Body of pancreas (tissue), 4 donors: ENCODE measurements around the gene DTNBP1. TPM values are rescaled to one million over a fixed set of nuclear protein-coding genes. Genes with fewer than 3 reads are reported as not detected.

Experiments used
- ATAC-seq: fragments of 150-250 bp; one replicate; pipeline ENCODE4 v1.9.1; 2016
- DNase-seq, 4 donors: peaks; one replicate each; pipeline ENCODE4 v3.0.0-alpha.2; 2019
- H3K27ac ChIP-seq, 4 donors: fragments of 200-600 bp; sonication (generic); 1 replicate in 3 of 4; 2 replicates in 1 of 4; pipeline versions ENCODE4 v1.5.1 to v1.6.1; 2016 to 2019; ENCODE audit warnings: mild to moderate bottlenecking in 1 of 4, mixed read lengths in 1 of 4, moderate library complexity in 1 of 4
- H3K27me3 ChIP-seq, 2 donors: fragments of 200-600 bp; sonication (generic); one replicate each; pipeline ENCODE4 v1.6.0; 2016; ENCODE audit warnings: mild to moderate bottlenecking in 1 of 2
- H3K36me3 ChIP-seq, 2 donors: fragments of 200-600 bp; sonication (generic); replicated peaks in 1 of 2; 2 replicates each; pipeline ENCODE4 v1.5.1; 2016; ENCODE audit warnings: low read depth in 2 of 2; ENCODE audit not compliant: insufficient read depth in 1 of 2
- H3K4me1 ChIP-seq: fragments of 200-600 bp; sonication (generic); one replicate; pipeline ENCODE4 v1.6.0; 2016
- H3K4me3 ChIP-seq, 2 donors: fragments of 200-600 bp; sonication (generic); 1 replicate in 1 of 2; 2 replicates in 1 of 2; pipeline ENCODE4 v1.5.1; 2016 to 2019
- H3K9me3 ChIP-seq, 3 donors: fragments of 200-600 bp; sonication (generic); 1 replicate in 2 of 3; 2 replicates in 1 of 3; pipeline ENCODE4 v1.5.1; 2016
- CTCF ChIP-seq, 7 experiments: fragments of 450-650 bp in 4 of 7; fragments of 200-600 bp in 3 of 7; sonication (generic) in 3 of 7; IDR thresholded peaks; one replicate each; pipeline ENCODE4 v1.5.1; 2016 to 2019; ENCODE audit warnings: antibody characterized with exemption in 7 of 7
- POLR2A ChIP-seq, 3 donors: fragments of 450-650 bp; IDR thresholded peaks; one replicate each; pipeline ENCODE4 v1.6.1; 2016; ENCODE audit warnings: antibody characterized with exemption in 3 of 3, mild to moderate bottlenecking in 2 of 3
- WGBS, 2 donors: methylation state at CpG; one replicate each; pipeline ENCODE4 v1.1.5; 2017; 5-methylcytosine and 5-hydroxymethylcytosine counted together
- intact Hi-C: fragments of 100-400 bp; cut with DNase I; formaldehyde crosslinking; loops from one replicate; pipeline ENCODE4 v1.15.1; 2023
- total RNA-seq, 2 donors: library from RNA; depleted of rRNA; stranded (reverse); fragments of >200 nt; gene quantifications; one replicate each; pipeline ENCODE4 v1.1.0, GENCODE V29; 2016

DTNBP1 gene
- total RNA-seq, 2 donors from 2014 or later, result 3.3 to 5.2 TPM

DNA sequence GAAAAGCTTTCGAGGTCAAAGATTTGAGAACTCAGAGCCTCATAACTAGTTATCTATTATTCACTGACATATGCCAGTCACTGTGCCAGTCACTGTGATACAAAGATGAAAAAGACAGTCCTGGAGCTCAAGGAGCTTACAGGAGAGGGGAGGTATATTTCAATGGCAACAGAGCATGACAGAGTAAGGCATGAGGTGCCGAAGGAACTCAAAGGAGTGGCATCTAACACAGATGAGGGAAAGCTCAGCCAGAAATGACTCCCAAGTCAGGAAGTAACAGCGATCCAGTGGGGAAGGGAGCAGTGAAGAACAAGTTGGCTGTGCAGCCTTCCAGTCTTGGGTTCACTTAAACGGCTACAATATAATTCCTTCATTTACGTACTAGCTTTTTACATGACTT, 46.6 kb downstream of the DTNBP1 start:
- 88 to 90% methylated on average over 5 of the region's 5 CpGs for WGBS, 2 donors
- no peaks in the 10 kb centered on the region for H3K9me3 ChIP-seq
- DNase-seq, result no peak
- H3K27ac ChIP-seq, result no peak overlapping the region
- no peak overlapping the region for H3K4me3 ChIP-seq
- no peak for ATAC-seq
- no peaks in the 10 kb centered on the region for H3K27me3 ChIP-seq
- TF ChIP-seq CTCF (IDR thresholded peaks at IDR 0.05), result no peak
- no peak for TF ChIP-seq POLR2A (IDR thresholded peaks at IDR 0.05)
- H3K4me1 ChIP-seq, result peaks cover 4% of the 10 kb centered on the region
- H3K36me3 ChIP-seq, result no peaks in the 10 kb centered on the region
- intact Hi-C loops, result no loop called here

DNA sequence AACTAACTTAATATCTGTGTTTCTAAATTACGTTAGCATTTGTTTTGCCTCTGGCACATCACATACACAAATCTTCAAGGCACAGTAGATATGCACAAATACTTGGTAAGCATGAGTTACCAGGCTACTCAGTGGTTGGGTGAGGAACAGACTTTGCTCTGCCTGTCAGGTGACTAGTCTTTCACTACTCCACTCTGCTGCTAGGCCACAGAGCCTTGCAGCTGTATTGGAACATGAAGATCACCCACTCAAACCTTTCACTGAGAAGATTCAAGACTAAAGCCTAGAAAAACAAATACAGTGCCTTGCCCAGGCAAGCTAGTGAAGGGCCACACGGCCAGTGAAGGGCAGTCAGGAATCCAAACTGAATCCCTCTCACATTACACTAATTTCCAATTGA, 47.0 kb downstream of the DTNBP1 start:
- DNase-seq (peak in 1 of 4 donors; percentile 13), ATAC-seq (no peak)
- no peaks in the 10 kb centered on the region for H3K4me1 ChIP-seq
- TF ChIP-seq POLR2A (IDR thresholded peaks at IDR 0.05) (no peak), CTCF (IDR thresholded peaks at IDR 0.05) (no peak)
- 64 to 76% methylated on average over 2 of the region's 2 CpGs for WGBS, 2 donors
- H3K9me3 ChIP-seq, result no peaks in the 10 kb centered on the region
- no peak overlapping the region for H3K27ac ChIP-seq
- H3K36me3 ChIP-seq, result no peaks in the 10 kb centered on the region
- no peak overlapping the region for H3K4me3 ChIP-seq
- intact Hi-C loops, result no loop called here
- H3K27me3 ChIP-seq, result no peaks in the 10 kb centered on the region

- Histone ChIP-seq H3K9me3 (no peaks in the 10 kb centered on the region), H3K4me3 (no peak overlapping the region), H3K27ac (no peak overlapping the region), H3K36me3 (no peaks in the 10 kb centered on the region), H3K27me3 (no peaks in the 10 kb centered on the region), H3K4me1 (no peaks in the 10 kb centered on the region)
- 96% methylated on average over 4 of the region's 4 CpGs for WGBS, 2 donors
- intact Hi-C loops, result no loop called here
- TF ChIP-seq CTCF (IDR thresholded peaks at IDR 0.05) (no peak), POLR2A (IDR thresholded peaks at IDR 0.05) (no peak)
- ATAC-seq (no peak), DNase-seq (peak in 1 of 4 donors; percentile 24)
Observed at GRCh38 chr6:15614277-15614676, 48.6 kb downstream of the DTNBP1 start.

GRCh38 chr6:15608396-15608795, 54.4 kb downstream of the DTNBP1 start:
- 83 to 90% methylated on average over 3 of the region's 3 CpGs for WGBS, 2 donors
- no peaks in the 10 kb centered on the region for H3K4me1 ChIP-seq

More at GRCh38 chr6:15608396-15608795, 54.4 kb downstream of the DTNBP1 start:
- Histone ChIP-seq H3K27me3 (no peaks in the 10 kb centered on the region), H3K27ac (no peak overlapping the region), H3K9me3 (no peaks in the 10 kb centered on the region), H3K36me3 (no peaks in the 10 kb centered on the region), H3K4me3 (no peak overlapping the region)
- DNase-seq (no peak), ATAC-seq (peak; percentile 42)
- TF ChIP-seq POLR2A (IDR thresholded peaks at IDR 0.05) (no peak), CTCF (IDR thresholded peaks at IDR 0.05) (no peak)
- intact Hi-C loops, result no loop called here
